Ovary (tissue), 9 donors: ENCODE data around the gene ITGB5. TPM values are rescaled to one million over a fixed set of nuclear protein-coding genes. Genes with fewer than 3 reads are reported as not detected.

Source experiments
- DNase-seq, 5 donors: peaks; one replicate each; pipeline ENCODE4 v3.0.0-alpha.2; 2019 to 2020
- H3K27ac ChIP-seq, 2 donors: fragments of 200-600 bp; one replicate each; pipeline versions ENCODE4 v1.5.1 to v1.8.0; 2019 to 2022
- H3K27me3 ChIP-seq: fragments of 200-600 bp; one replicate; pipeline ENCODE4 v1.8.0; 2022
- H3K36me3 ChIP-seq: fragments of 200-600 bp; sonication (generic); one replicate; pipeline ENCODE4 v1.5.1; 2019
- H3K4me1 ChIP-seq: one replicate; pipeline ENCODE4 v1.8.1; 2013; ENCODE audit warnings: mild to moderate bottlenecking, moderate library complexity; ENCODE audit not compliant: insufficient read depth
- H3K4me3 ChIP-seq: fragments of 200-600 bp; sonication (generic); one replicate; pipeline ENCODE4 v1.5.1; 2017
- H3K9me3 ChIP-seq, 2 donors: fragments of 200-600 bp in 1 of 2; sonication (generic) in 1 of 2; one replicate each; pipeline versions ENCODE4 v1.5.1 to v1.8.1; 2013 to 2019; ENCODE audit warnings: mild to moderate bottlenecking in 1 of 2, moderate library complexity in 1 of 2
- CTCF ChIP-seq, 3 donors: fragments of 450-650 bp in 2 of 3; fragments of 200-600 bp in 1 of 3; IDR thresholded peaks; one replicate each; pipeline versions ENCODE4 v1.5.1 to v1.8.0; 2016 to 2022; ENCODE audit warnings: antibody characterized with exemption in 3 of 3, mild to moderate bottlenecking in 1 of 3
- EP300 ChIP-seq: sonication (generic); formaldehyde crosslinking; IDR thresholded peaks from one replicate; pipeline ENCODE4 v1.6.1; 2017; ENCODE audit warnings: antibody characterized with exemption
- POLR2A ChIP-seq: fragments of 450-650 bp; IDR thresholded peaks from one replicate; pipeline ENCODE4 v1.6.1; 2017; ENCODE audit warnings: antibody characterized with exemption, mild to moderate bottlenecking, moderate library complexity
- WGBS, 3 donors: extraction: QIAGEN DNeasy Blood & Tissue Kit in 1 of 3; methylation state at CpG; one replicate each; pipeline versions ENCODE4 v1.1.5 to v1.1.7; 2013 to 2017; 5-methylcytosine and 5-hydroxymethylcytosine counted together
- intact Hi-C, 4 donors: fragments of 100-400 bp; cut with DNase I; formaldehyde crosslinking; loops; one replicate each; pipeline versions ENCODE4 v1.11.0 to v1.15.1; 2022 to 2023
- polyA plus RNA-seq, 2 donors: library from polyadenylated mRNA; stranded (reverse); fragments of 200-250 nt in 1 of 2; fragments of 350-450 nt in 1 of 2; fragmentation: Illumina TruSeq in 1 of 2; extraction: RNeasy Lipid Tissue Mini Kit (QIAGEN cat#74804) in 1 of 2; gene quantifications; one replicate each; pipeline ENCODE4 v1.2.3, GENCODE V29; 2013 to 2014
- total RNA-seq, 7 donors: library from RNA; depleted of rRNA in 2 of 7; stranded (reverse); fragments of >200 nt in 2 of 7; fragmentation: NEBNext Ultra II Directional in 3 of 7; extraction: Animal tissue kit (Norgen Biotek cat#: 25700) in 3 of 7; gene quantifications; one replicate each; pipeline versions ENCODE4 v1.1.0 to v1.2.4, GENCODE V29; 2016 to 2023
- donor health status: DM: no; HTN: no; CAD: no; lungs with moderate emphysema.
- donor health status: DM: no; HTN: no; CAD: no.
- donor health status: Bipolar disorder and iron deficiency.
- donor health status: DM: yes; HTN: yes; CAD: no.
- donor health status: DM: no; HTN: no; CAD: no.
- donor health status: DM: yes; HTN: yes; CAD: no.

ITGB5 gene
- total and polyA plus RNA-seq, 9 donors = 31.0 to 109 (median 38.0) TPM

- Histone ChIP-seq H3K9me3 (no peaks in the 10 kb centered on the region), H3K27me3 (no peaks in the 10 kb centered on the region), H3K4me3 (no peak overlapping the region), H3K36me3 (no peaks in the 10 kb centered on the region), H3K4me1 (peaks cover 20% of the 10 kb centered on the region), H3K27ac (no peak overlapping the region)
- intact Hi-C loops = no loop called here
- no peak for TF ChIP-seq CTCF (IDR thresholded peaks at IDR 0.05)
- no peak for TF ChIP-seq EP300
- no peak for TF ChIP-seq POLR2A
- WGBS, 3 donors = 85 to 93% (median 91%) methylated on average over 11 of the region's 11 CpGs
- no peak for DNase-seq
These were observed 72.3 kb downstream of the ITGB5 start for GRCh38 chr3:124814620-124815421.

- H3K4me1 ChIP-seq = peaks cover 20% of the 10 kb centered on the region
- no peaks in the 10 kb centered on the region for H3K27me3 ChIP-seq
- H3K36me3 ChIP-seq = no peaks in the 10 kb centered on the region
- no peak for DNase-seq
- peak overlapping the region; percentile 36 to 60 for H3K27ac ChIP-seq
- no peaks in the 10 kb centered on the region for H3K9me3 ChIP-seq
- no peak overlapping the region for H3K4me3 ChIP-seq
- no peak for TF ChIP-seq POLR2A
- TF ChIP-seq EP300 = no peak
- TF ChIP-seq CTCF (IDR thresholded peaks at IDR 0.05) = no peak
- intact Hi-C loops = no loop called here
These were observed 73.6 kb downstream of the ITGB5 start for GRCh38 chr3:124813541-124813940.

GRCh38 chr3:124812291-124813265 lies 74.6 kb downstream of the ITGB5 start:
- Histone ChIP-seq H3K36me3 (no peaks in the 10 kb centered on the region), H3K4me1 (peaks cover 20% of the 10 kb centered on the region), H3K4me3 (no peak overlapping the region), H3K9me3 (no peaks in the 10 kb centered on the region), H3K27ac (peak overlapping the region; percentile 36 to 60), H3K27me3 (no peaks in the 10 kb centered on the region)
- peak; percentile 53 to 72 (median 68) for DNase-seq
- intact Hi-C loops = no loop called here
- TF ChIP-seq POLR2A = no peak
- no peak for TF ChIP-seq EP300
- no peak for TF ChIP-seq CTCF (IDR thresholded peaks at IDR 0.05)
- WGBS, 3 donors = 15 to 18% (median 17%) methylated on average over 15 of the region's 15 CpGs

GRCh38 chr3:124811436-124811835 lies 75.7 kb downstream of the ITGB5 start:
- Histone ChIP-seq H3K4me3 (no peak overlapping the region), H3K9me3 (no peaks in the 10 kb centered on the region), H3K27me3 (no peaks in the 10 kb centered on the region), H3K36me3 (no peaks in the 10 kb centered on the region), H3K4me1 (peaks cover 20% of the 10 kb centered on the region), H3K27ac (no peak overlapping the region)
- DNase-seq = no peak
- WGBS, 3 donors = 39 to 56% (median 46%) methylated on average over 5 of the region's 5 CpGs
- TF ChIP-seq EP300 (no peak), POLR2A (no peak), CTCF (IDR thresholded peaks at IDR 0.05) (no peak)
- intact Hi-C loops = no loop called here
